ENCODE results near the gene ZBTB1. TPM values are rescaled to one million over a fixed set of nuclear protein-coding genes. Genes with fewer than 3 reads are reported as not detected.

ZBTB1 gene
- total RNA-seq, 1 donor from 2014 or later, result 39.5 TPM

DNA sequence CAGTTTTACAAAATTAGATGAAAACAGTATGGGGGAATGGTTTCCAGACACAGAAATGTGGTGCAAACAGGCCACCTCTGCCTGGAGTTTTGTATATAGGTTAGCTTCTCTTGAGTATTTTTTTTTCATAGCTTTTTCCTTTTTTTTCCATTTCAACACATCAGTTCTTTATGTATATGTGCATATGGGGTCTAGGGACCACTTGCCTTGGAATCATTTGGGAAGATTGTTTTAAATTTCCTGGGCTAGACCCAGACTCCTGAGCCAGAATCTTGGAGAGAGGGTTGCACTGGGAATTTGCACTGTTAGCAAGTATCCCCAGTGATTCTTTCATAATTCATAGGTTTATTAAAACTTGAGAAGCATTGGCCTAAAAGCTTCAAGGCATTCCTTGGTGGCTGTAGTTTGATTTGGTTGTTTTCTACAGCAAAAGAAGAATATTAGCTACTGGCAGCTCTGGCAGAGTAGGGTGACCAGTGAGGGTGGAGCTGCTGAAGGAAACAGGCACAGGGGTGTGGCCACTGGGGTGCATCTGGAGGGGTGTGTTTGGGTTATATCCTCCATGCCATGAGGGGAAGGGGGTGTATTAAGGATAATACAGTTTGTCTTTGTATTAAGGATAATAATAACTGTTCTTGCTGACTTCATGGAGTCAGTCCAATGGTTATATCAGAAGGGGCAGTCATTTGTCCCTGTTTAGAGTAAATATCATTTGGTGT is 68.0 kb downstream of the ZBTB1 start:
- H3K4me3 ChIP-seq (ENCODE audit: low read depth, low read length), result no peak overlapping the region
- TF ChIP-seq, protein P1, sequence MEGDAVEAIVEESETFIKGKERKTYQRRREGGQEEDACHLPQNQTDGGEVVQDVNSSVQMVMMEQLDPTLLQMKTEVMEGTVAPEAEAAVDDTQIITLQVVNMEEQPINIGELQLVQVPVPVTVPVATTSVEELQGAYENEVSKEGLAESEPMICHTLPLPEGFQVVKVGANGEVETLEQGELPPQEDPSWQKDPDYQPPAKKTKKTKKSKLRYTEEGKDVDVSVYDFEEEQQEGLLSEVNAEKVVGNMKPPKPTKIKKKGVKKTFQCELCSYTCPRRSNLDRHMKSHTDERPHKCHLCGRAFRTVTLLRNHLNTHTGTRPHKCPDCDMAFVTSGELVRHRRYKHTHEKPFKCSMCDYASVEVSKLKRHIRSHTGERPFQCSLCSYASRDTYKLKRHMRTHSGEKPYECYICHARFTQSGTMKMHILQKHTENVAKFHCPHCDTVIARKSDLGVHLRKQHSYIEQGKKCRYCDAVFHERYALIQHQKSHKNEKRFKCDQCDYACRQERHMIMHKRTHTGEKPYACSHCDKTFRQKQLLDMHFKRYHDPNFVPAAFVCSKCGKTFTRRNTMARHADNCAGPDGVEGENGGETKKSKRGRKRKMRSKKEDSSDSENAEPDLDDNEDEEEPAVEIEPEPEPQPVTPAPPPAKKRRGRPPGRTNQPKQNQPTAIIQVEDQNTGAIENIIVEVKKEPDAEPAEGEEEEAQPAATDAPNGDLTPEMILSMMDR (IDR thresholded peaks at IDR 0.05; ENCODE audit: insufficient read depth, low read length, severe bottlenecking), result no peak
- DNase-seq (ENCODE audit: low read depth) (no peak), FAIRE-seq (no peak)
- no peaks in the 10 kb centered on the region for H3K27me3 ChIP-seq (ENCODE audit: control insufficient read depth, insufficient read depth, low read length)
- H3K36me3 ChIP-seq (ENCODE audit: control insufficient read depth, insufficient read depth, low read length), result no peaks in the 10 kb centered on the region

- FAIRE-seq, result no peak
- TF ChIP-seq, protein P1 (IDR thresholded peaks at IDR 0.05; ENCODE audit: insufficient read depth, low read length, severe bottlenecking), result no peak
- H3K27me3 ChIP-seq (ENCODE audit: control insufficient read depth, insufficient read depth, low read length), result no peaks in the 10 kb centered on the region
- no peaks in the 10 kb centered on the region for H3K36me3 ChIP-seq (ENCODE audit: control insufficient read depth, insufficient read depth, low read length)
- no peak overlapping the region for H3K4me3 ChIP-seq (ENCODE audit: low read depth, low read length)
- no peak for DNase-seq (ENCODE audit: low read depth)
These were observed 68.5 kb downstream of the ZBTB1 start for GRCh38 chr14:64573109-64573508.

Other genes starting within 250 kb of the ZBTB1 start
- under 0.01 and 0.13 TPM in 2 replicates for gene ESR2, start 210.4 kb upstream of the ZBTB1 start, total RNA-seq
- gene MTHFD1, start 116.4 kb upstream of the ZBTB1 start, total RNA-seq, result 19.3 and 35.5 TPM in 2 replicates
- under 0.01 and 0.13 TPM in 2 replicates for gene AKAP5, start 39.3 kb upstream of the ZBTB1 start, total RNA-seq
- gene ZBTB25, start 932 bp upstream of the ZBTB1 start, total RNA-seq, result 4.1 and 4.7 TPM in 2 replicates
- gene HSPA2, start 36.0 kb downstream of the ZBTB1 start, total RNA-seq, result 1.6 and 4.2 TPM in 2 replicates
- gene PPP1R36, start 45.2 kb downstream of the ZBTB1 start, total RNA-seq, result 0.51 and 1.1 TPM in 2 replicates
- 32.4 and 35.8 TPM in 2 replicates for gene PLEKHG3, start 199.7 kb downstream of the ZBTB1 start, total RNA-seq

Measured in bronchial epithelial cell (primary cell).